ENCODE measurements around the gene IFRD1.
"Not testable (repeated sequence)": the region's sequence is repeated elsewhere in the genome, so short reads cannot be mapped to it uniquely, and the experiment has no call there.

IFRD1 gene

GRCh38 chr7:112449353-112449752, 907 bp upstream of the IFRD1 start:
- FAIRE-seq, result no peak
- TF ChIP-seq, protein P1, sequence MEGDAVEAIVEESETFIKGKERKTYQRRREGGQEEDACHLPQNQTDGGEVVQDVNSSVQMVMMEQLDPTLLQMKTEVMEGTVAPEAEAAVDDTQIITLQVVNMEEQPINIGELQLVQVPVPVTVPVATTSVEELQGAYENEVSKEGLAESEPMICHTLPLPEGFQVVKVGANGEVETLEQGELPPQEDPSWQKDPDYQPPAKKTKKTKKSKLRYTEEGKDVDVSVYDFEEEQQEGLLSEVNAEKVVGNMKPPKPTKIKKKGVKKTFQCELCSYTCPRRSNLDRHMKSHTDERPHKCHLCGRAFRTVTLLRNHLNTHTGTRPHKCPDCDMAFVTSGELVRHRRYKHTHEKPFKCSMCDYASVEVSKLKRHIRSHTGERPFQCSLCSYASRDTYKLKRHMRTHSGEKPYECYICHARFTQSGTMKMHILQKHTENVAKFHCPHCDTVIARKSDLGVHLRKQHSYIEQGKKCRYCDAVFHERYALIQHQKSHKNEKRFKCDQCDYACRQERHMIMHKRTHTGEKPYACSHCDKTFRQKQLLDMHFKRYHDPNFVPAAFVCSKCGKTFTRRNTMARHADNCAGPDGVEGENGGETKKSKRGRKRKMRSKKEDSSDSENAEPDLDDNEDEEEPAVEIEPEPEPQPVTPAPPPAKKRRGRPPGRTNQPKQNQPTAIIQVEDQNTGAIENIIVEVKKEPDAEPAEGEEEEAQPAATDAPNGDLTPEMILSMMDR (IDR thresholded peaks at IDR 0.05; ENCODE audit: insufficient read depth, missing control alignments), result no peak
- DNase-seq (ENCODE audit: insufficient read length, low spot score), result no peak

GRCh38 chr7:112450807-112451761, 824 bp downstream of the IFRD1 start:
- FAIRE-seq, result no peak

GRCh38 chr7:112452102-112452888, 2.0 kb downstream of the IFRD1 start:
- DNase-seq (ENCODE audit: insufficient read length, low spot score) (no peak), FAIRE-seq (no peak)
- TF ChIP-seq, protein P1 (IDR thresholded peaks at IDR 0.05; ENCODE audit: insufficient read depth, missing control alignments), result peak; percentile 7

More at GRCh38 chr7:112450807-112451761, 824 bp downstream of the IFRD1 start:
- DNase-seq (ENCODE audit: insufficient read length, low spot score), result peak; percentile 62
- TF ChIP-seq, protein P1 (IDR thresholded peaks at IDR 0.05; ENCODE audit: insufficient read depth, missing control alignments), result no peak

GRCh38 chr7:112453505-112454171, 3.4 kb downstream of the IFRD1 start:
- TF ChIP-seq, protein P1 (IDR thresholded peaks at IDR 0.05; ENCODE audit: insufficient read depth, missing control alignments), result no peak
- no peak for DNase-seq (ENCODE audit: insufficient read length, low spot score)
- FAIRE-seq, result no peak

- FAIRE-seq; DNase-seq (ENCODE audit: insufficient read length, low spot score): not testable (repeated sequence)
Observed at GRCh38 chr7:112454191-112454590, 3.9 kb downstream of the IFRD1 start.

DNA sequence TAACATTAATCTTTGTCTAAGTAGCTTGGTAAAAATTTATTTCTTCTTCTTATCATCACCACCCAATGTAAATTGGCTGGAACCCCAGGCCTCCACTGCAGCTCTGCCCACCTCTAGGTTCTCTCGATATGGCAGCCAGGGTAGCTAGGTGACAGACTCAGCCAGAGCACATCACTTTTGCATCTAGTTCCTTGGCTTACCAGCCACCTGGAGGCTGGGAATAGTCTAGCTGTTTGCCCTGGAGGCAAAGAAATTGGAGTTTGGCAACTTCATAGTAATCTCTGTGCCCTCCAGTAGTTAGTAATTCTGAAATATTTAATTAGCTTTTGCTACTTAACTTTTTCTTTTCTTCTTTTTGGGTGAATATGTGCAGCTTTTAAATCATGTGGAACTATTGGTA, 9.4 kb downstream of the IFRD1 start:
- no peak for DNase-seq (ENCODE audit: insufficient read length, low spot score)
- no peak for FAIRE-seq
- TF ChIP-seq, protein P1 (IDR thresholded peaks at IDR 0.05; ENCODE audit: insufficient read depth, missing control alignments), result no peak

DNA sequence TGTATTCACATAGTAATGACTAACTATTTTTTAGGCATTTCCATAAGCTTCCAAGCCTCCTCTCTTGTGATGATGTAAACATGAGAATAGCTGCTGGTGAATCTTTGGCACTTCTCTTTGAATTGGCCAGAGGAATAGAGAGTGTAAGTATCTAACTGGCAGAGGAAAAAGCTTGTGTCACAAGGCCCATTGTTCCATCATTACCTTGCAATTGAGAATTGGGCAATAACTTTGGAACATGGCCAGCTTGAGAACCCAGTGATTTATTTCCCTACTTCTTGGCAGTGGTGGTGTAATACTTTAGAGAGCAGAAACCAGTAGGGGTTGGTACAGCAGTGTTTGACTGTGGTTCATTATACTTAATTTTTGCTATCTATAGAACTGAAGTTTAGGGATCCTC, 12.0 kb downstream of the IFRD1 start:
- no peak for DNase-seq (ENCODE audit: insufficient read length, low spot score)
- TF ChIP-seq, protein P1 (IDR thresholded peaks at IDR 0.05; ENCODE audit: insufficient read depth, missing control alignments), result no peak
- no peak for FAIRE-seq
